GM19240 (cell line): ENCODE measurements around the gene SLC26A2.
A peak's percentile ranks its signal among the peaks of the same experiment; 100 is the strongest.

ENCODE experiments used
- DNase-seq: peaks from one replicate; pipeline ENCODE4 v3.0.0; 2011; ENCODE audit warnings: low spot score; ENCODE audit not compliant: insufficient read length

The SLC26A2 gene

GRCh38 chr5:150035139-150035895 is 74.8 kb downstream of the SLC26A2 start:
- peak; percentile 21 for DNase-seq

- no peak for DNase-seq
Observed at GRCh38 chr5:150036513-150036912, 76.0 kb downstream of the SLC26A2 start.
